Right lobe of liver (tissue), 4 donors: Measurements from ENCODE around the gene APBA2.

Experiments
- CTCF ChIP-seq, 4 donors: fragments of 200-600 bp in 3 of 4; fragments of 450-650 bp in 1 of 4; IDR thresholded peaks; one replicate each; pipeline versions ENCODE4 v1.5.1 to v1.8.0; 2016 to 2022; ENCODE audit warnings: antibody characterized with exemption in 4 of 4, mild to moderate bottlenecking in 2 of 4
- POLR2A ChIP-seq: fragments of 450-650 bp; IDR thresholded peaks from one replicate; pipeline ENCODE4 v1.6.1; 2017; ENCODE audit warnings: antibody characterized with exemption, mild to moderate bottlenecking
- donor health status: DM: no; HTN: no; CAD: no.
- donor health status: DM: no; HTN: no; CAD: no.
- donor health status: DM: no; HTN: yes; CAD: no.

DNA sequence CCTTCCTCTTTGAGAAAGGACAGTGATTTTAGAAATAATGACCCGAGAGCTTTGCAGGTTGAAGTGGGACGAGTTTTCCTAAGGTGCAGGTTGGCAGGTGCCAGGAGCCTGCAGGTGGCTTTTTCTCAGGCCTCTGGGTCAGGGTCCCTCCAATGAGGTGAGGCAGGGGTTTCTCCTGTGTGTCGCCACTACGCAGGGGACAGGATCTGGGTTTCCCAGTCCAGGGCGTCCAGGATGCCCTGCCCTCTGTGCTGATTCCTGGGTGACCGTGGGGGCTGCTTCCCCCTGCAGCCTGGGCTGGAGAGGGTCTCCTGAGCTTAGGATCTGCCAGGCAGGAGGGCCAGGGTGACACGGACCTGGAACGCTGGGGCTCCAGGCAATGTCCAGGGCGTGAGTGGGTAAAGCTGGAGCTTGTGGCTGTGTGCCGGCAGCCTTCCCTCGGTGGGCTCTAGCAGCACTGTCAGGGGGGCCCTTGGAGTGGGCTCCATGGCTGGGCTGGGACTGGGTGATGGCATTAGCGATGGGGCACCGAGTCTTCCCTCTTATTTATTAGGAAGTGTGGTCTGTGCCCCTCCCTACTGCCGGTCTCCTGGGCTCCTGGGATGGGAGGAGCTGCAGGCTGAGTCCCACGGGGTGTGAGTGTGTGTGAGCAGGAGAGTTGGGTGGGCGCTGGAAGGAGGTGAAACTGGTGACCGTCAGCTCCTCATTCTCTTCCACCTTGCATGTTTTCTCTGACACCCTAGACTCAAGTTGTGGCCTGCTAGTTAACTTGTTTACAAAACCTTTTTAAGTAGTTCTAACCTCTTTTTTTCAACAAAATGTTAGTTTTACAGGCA, 1.8 kb downstream of the APBA2 start:
- TF ChIP-seq CTCF (IDR thresholded peaks at IDR 0.05) (no peak), POLR2A (no peak)
